Keratinocyte (primary cell): ENCODE results near the gene PATZ1. TPM values are rescaled to one million over a fixed set of nuclear protein-coding genes. Genes with fewer than 3 reads are reported as not detected.

ENCODE experiments used
- DNase-seq: peaks from one replicate; pipeline ENCODE4 v3.0.0-alpha.2; 2011; ENCODE audit warnings: low read depth, missing footprints, low spot score
- FAIRE-seq: peaks from 2 replicates; lab custom pipeline; 2011; peaks lifted over from hg19 to GRCh38; lab: Jason Lieb, UNC
- H2AFZ ChIP-seq: 2 replicates; pipeline ENCODE4 v1.6.0; 2012; ENCODE audit warnings: low read length, control low read depth, inconsistent platforms; ENCODE audit not compliant: control insufficient read depth
- H3K27ac ChIP-seq: 2 replicates; pipeline ENCODE4 v1.5.1; 2011; ENCODE audit warnings: low read length; ENCODE audit not compliant: control insufficient read depth, insufficient read depth
- H3K27me3 ChIP-seq: 3 replicates; pipeline ENCODE4 v1.6.0; 2011; ENCODE audit warnings: low read length; ENCODE audit not compliant: control insufficient read depth, insufficient read depth; ENCODE audit errors: extremely low read depth
- H3K36me3 ChIP-seq, 2 experiments: 2 replicates in 1 of 2; 3 replicates in 1 of 2; pipeline ENCODE4 v1.5.1; 2011; ENCODE audit warnings: low read length in 2 of 2, mild to moderate bottlenecking in 1 of 2; ENCODE audit not compliant: control insufficient read depth in 2 of 2, insufficient read depth in 2 of 2; ENCODE audit errors: extremely low read depth in 1 of 2
- H3K4me1 ChIP-seq: 3 replicates; pipeline ENCODE4 v1.5.1; 2011; ENCODE audit warnings: low read length; ENCODE audit not compliant: control insufficient read depth, insufficient read depth; ENCODE audit errors: extremely low read depth
- H3K4me2 ChIP-seq: 3 replicates; pipeline ENCODE4 v1.6.0; 2011; ENCODE audit warnings: low read depth, low read length; ENCODE audit not compliant: control insufficient read depth, insufficient read depth; ENCODE audit errors: extremely low read depth
- H3K4me3 ChIP-seq, 3 experiments: fragments of 200-600 bp in 1 of 3; sonication (generic) in 1 of 3; 2 replicates in 2 of 3; 3 replicates in 1 of 3; pipeline ENCODE4 v1.5.1; 2011 to 2016; ENCODE audit warnings: low read length in 3 of 3, mild to moderate bottlenecking in 3 of 3, control low read depth in 2 of 3, inconsistent platforms in 1 of 3, low read depth in 1 of 3, mixed read lengths in 1 of 3, mixed run types in 1 of 3, moderate library complexity in 1 of 3; ENCODE audit not compliant: control insufficient read depth in 2 of 3, insufficient read depth in 2 of 3; ENCODE audit errors: extremely low read depth in 1 of 3
- H3K79me2 ChIP-seq: 2 replicates; pipeline ENCODE4 v1.6.0; 2012; ENCODE audit warnings: low read length; ENCODE audit not compliant: control insufficient read depth, insufficient read depth
- H3K9ac ChIP-seq: 3 replicates; pipeline ENCODE4 v1.6.0; 2011; ENCODE audit warnings: low read length; ENCODE audit not compliant: control insufficient read depth, insufficient read depth; ENCODE audit errors: extremely low read depth
- H3K9me1 ChIP-seq: 3 replicates; pipeline ENCODE4 v1.6.0; 2011; ENCODE audit warnings: low read length; ENCODE audit not compliant: control insufficient read depth, insufficient read depth; ENCODE audit errors: extremely low read depth
- H3K9me3 ChIP-seq: 2 replicates; pipeline ENCODE4 v1.5.1; 2012; ENCODE audit warnings: low read depth, low read length; ENCODE audit not compliant: control insufficient read depth
- H4K20me1 ChIP-seq: 3 replicates; pipeline ENCODE4 v1.6.0; 2011; ENCODE audit warnings: low read length; ENCODE audit not compliant: control insufficient read depth, insufficient read depth; ENCODE audit errors: extremely low read depth
- EZH2 ChIP-seq: IDR thresholded peaks from one replicate; pipeline ENCODE4 v1.6.1; 2012; ENCODE audit warnings: inconsistent platforms, mild to moderate bottlenecking, low read length, moderate library complexity
- dilution Hi-C: fragments of 300-500 bp; cut with MboI; formaldehyde crosslinking; loops from one replicate; pipeline ENCODE4 v1.7.0; 2020; ENCODE audit warnings: low sequenced_read_pairs; ENCODE audit not compliant: extremely low pct_ligation_motif_present
- polyA plus RNA-seq, 5 experiments: library from polyadenylated mRNA; depleted of rRNA in 3 of 5; stranded (reverse) in 3 of 5; stranded (forward) in 1 of 5; unstranded in 1 of 5; fragments of >200 nt; gene quantifications; 1 replicate in 1 of 5; 2 replicates in 3 of 5; 3 replicates in 1 of 5; pipeline versions ENCODE4 v1.2.1 to v1.2.3, GENCODE V29; 2011 to 2012; ENCODE audit warnings: missing spikeins in 2 of 5, low read depth in 1 of 5, low replicate concordance in 1 of 5
- TF ChIP-seq, protein P1 (sequence below), 3 experiments: IDR thresholded peaks in 1 of 3; conservative IDR thresholded peaks in 1 of 3; optimal IDR thresholded peaks in 1 of 3; 2 replicates in 2 of 3; 3 replicates in 1 of 3; pipeline versions ENCODE3 to v1.5.1; 2011; ENCODE audit warnings: low read length in 3 of 3, mild to moderate bottlenecking in 3 of 3, moderate library complexity in 2 of 3, control low read depth in 1 of 3, inconsistent platforms in 1 of 3; ENCODE audit not compliant: insufficient read depth in 2 of 3; ENCODE audit errors: extremely low read depth in 1 of 3

PATZ1 gene
- polyA plus RNA-seq, 1 donor (not counting 4 experiments of a cell fraction or from before 2014, with no cell fraction given) = 3.4 TPM

- Histone ChIP-seq H3K27ac (no peak overlapping the region), H3K9ac (no peak overlapping the region), H3K9me3 (no peaks in the 10 kb centered on the region), H4K20me1 (no peaks in the 10 kb centered on the region), H3K4me3 (no peak overlapping the region), H3K79me2 (no peaks in the 10 kb centered on the region), H3K9me1 (no peaks in the 10 kb centered on the region), H3K27me3 (no peaks in the 10 kb centered on the region), H3K4me1 (peaks cover 34% of the 10 kb centered on the region), H3K36me3 (peaks cover 1 to 7% of the 10 kb centered on the region in 2 experiments), H3K4me2 (no peak overlapping the region), H2AFZ (no peak overlapping the region)
- no peak for DNase-seq
- TF ChIP-seq, protein P1, sequence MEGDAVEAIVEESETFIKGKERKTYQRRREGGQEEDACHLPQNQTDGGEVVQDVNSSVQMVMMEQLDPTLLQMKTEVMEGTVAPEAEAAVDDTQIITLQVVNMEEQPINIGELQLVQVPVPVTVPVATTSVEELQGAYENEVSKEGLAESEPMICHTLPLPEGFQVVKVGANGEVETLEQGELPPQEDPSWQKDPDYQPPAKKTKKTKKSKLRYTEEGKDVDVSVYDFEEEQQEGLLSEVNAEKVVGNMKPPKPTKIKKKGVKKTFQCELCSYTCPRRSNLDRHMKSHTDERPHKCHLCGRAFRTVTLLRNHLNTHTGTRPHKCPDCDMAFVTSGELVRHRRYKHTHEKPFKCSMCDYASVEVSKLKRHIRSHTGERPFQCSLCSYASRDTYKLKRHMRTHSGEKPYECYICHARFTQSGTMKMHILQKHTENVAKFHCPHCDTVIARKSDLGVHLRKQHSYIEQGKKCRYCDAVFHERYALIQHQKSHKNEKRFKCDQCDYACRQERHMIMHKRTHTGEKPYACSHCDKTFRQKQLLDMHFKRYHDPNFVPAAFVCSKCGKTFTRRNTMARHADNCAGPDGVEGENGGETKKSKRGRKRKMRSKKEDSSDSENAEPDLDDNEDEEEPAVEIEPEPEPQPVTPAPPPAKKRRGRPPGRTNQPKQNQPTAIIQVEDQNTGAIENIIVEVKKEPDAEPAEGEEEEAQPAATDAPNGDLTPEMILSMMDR (optimal IDR thresholded peaks at IDR 0.05 in 1 of 3, IDR thresholded peaks at IDR 0.05 in 1 of 3, conservative IDR thresholded peaks at IDR 0.05 in 1 of 3; ENCODE audit: extremely low read depth in 1 of 3, insufficient read depth in 2 of 3, low read length in 3 of 3) = no peak
- TF ChIP-seq EZH2 = no peak
- no peak for FAIRE-seq
- dilution Hi-C loops = no loop called here
Observed at GRCh38 chr22:31328544-31328960, 17.6 kb downstream of the PATZ1 start.

DNA sequence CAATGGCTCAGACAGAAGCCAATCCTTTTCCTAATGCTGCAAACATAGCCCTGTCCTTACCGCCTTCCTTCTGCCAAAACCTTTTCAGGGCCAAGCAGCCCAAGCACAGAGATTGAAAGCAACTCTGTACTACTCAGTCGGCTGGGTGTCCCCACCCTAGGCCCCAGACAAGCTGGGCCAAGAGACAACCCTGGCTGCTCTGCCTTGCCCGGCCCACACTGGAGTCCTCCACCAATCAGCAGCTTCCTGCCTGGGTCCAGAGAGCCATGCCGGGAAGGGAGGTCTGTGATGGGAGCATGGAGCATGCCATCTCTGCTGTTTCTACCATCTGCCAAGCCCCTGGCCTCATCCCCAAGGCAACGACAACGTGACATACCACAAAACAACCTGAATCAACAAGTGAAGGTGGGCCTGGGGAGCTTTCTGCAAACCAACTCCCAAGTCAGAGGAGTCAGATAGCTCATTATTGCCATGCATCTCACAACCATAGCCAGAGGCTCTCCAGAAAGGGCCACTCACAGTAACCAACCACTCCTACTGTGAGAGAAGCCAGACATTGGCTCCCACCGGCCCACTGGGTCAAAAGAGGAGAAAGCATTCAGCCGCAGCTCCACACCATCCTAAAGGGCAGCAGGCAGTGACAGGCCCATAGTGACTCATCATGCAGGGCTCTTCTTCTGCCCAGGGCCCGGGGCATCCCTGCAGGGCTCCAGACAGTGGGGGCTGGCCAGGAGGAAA lies 18.2 kb downstream of the PATZ1 start:
- H3K27me3 ChIP-seq = no peaks in the 10 kb centered on the region
- no peaks in the 10 kb centered on the region for H3K9me1 ChIP-seq
- peak overlapping the region; percentile 25 for H3K4me2 ChIP-seq
- H3K27ac ChIP-seq = no peak overlapping the region
- no peak overlapping the region for H3K4me3 ChIP-seq
- H2AFZ ChIP-seq = peak overlapping the region; percentile 8
- H3K79me2 ChIP-seq = no peaks in the 10 kb centered on the region
- H3K9me3 ChIP-seq = no peaks in the 10 kb centered on the region
- TF ChIP-seq, protein P1 (optimal IDR thresholded peaks at IDR 0.05 in 1 of 3, IDR thresholded peaks at IDR 0.05 in 1 of 3, conservative IDR thresholded peaks at IDR 0.05 in 1 of 3; ENCODE audit: extremely low read depth in 1 of 3, insufficient read depth in 2 of 3, low read length in 3 of 3) = no peak
- no peak for TF ChIP-seq EZH2
- DNase-seq (no peak), FAIRE-seq (no peak)
- H3K4me1 ChIP-seq = peaks cover 29% of the 10 kb centered on the region
- H3K36me3 ChIP-seq = peaks cover 1 to 3% of the 10 kb centered on the region in 2 experiments
- no peaks in the 10 kb centered on the region for H4K20me1 ChIP-seq
- dilution Hi-C loops = no loop called here
- H3K9ac ChIP-seq = no peak overlapping the region
